ENCODE results near the gene UBE2I.

The UBE2I gene

GRCh38 chr16:1277151-1277598 is 32.3 kb upstream of the UBE2I start:
- no peak for DNase-seq (ENCODE audit: low read depth, low spot score)

GRCh38 chr16:1277617-1278282 is 31.7 kb upstream of the UBE2I start:
- DNase-seq (ENCODE audit: low read depth, low spot score): no peak

- DNase-seq (ENCODE audit: low read depth, low spot score): no peak
Measured at GRCh38 chr16:1278477-1278876, 31.0 kb upstream of the UBE2I start.

- DNase-seq (ENCODE audit: low read depth, low spot score): no peak
Measured at GRCh38 chr16:1279081-1279944, 30.1 kb upstream of the UBE2I start.

GRCh38 chr16:1279945-1280589 is 29.4 kb upstream of the UBE2I start:
- DNase-seq (ENCODE audit: low read depth, low spot score): no peak

GRCh38 chr16:1280783-1281182 is 28.7 kb upstream of the UBE2I start:
- no peak for DNase-seq (ENCODE audit: low read depth, low spot score)

GRCh38 chr16:1281517-1281916 is 27.9 kb upstream of the UBE2I start:
- no peak for DNase-seq (ENCODE audit: low read depth, low spot score)

- no peak for DNase-seq (ENCODE audit: low read depth, low spot score)
Measured at GRCh38 chr16:1282324-1282973, 27.0 kb upstream of the UBE2I start.

GRCh38 chr16:1283296-1283695 is 26.1 kb upstream of the UBE2I start:
- DNase-seq (ENCODE audit: low read depth, low spot score): no peak

GRCh38 chr16:1283996-1284616 is 25.3 kb upstream of the UBE2I start:
- no peak for DNase-seq (ENCODE audit: low read depth, low spot score)

- DNase-seq (ENCODE audit: low read depth, low spot score): no peak
Measured at GRCh38 chr16:1285669-1286512, 23.5 kb upstream of the UBE2I start.

- no peak for DNase-seq (ENCODE audit: low read depth, low spot score)
Measured at GRCh38 chr16:1286513-1287094, 22.8 kb upstream of the UBE2I start.

GRCh38 chr16:1287982-1288670 is 21.3 kb upstream of the UBE2I start:
- DNase-seq (ENCODE audit: low read depth, low spot score): no peak

GRCh38 chr16:1288813-1289476 is 20.5 kb upstream of the UBE2I start:
- DNase-seq (ENCODE audit: low read depth, low spot score): no peak

GRCh38 chr16:1289477-1289866 is 20.0 kb upstream of the UBE2I start:
- no peak for DNase-seq (ENCODE audit: low read depth, low spot score)

GRCh38 chr16:1290063-1290501 is 19.4 kb upstream of the UBE2I start:
- no peak for DNase-seq (ENCODE audit: low read depth, low spot score)

GRCh38 chr16:1290860-1291575 is 18.4 kb upstream of the UBE2I start:
- no peak for DNase-seq (ENCODE audit: low read depth, low spot score)

GRCh38 chr16:1291576-1291974 is 17.9 kb upstream of the UBE2I start:
- no peak for DNase-seq (ENCODE audit: low read depth, low spot score)
